GM13977 (cell line): ENCODE measurements around the gene EPB41L4A.

ENCODE experiments used
- DNase-seq: peaks from one replicate; pipeline ENCODE4 v3.0.0; 2012; ENCODE audit warnings: low spot score
- in situ Hi-C: fragments of 300-500 bp; cut with MboI; formaldehyde crosslinking; loops from one replicate; pipeline ENCODE4 v1.12.0; 2022; ENCODE audit warnings: low sequenced_read_pairs, low pct_unique_long_range_greater_than_20kb, mixed read lengths, inconsistent platforms; ENCODE audit not compliant: unreplicated experiment
- TF ChIP-seq, protein P1 (sequence below): IDR thresholded peaks from 2 replicates; pipeline ENCODE4 v1.5.1; 2012; ENCODE audit warnings: mild to moderate bottlenecking, control low read depth; ENCODE audit not compliant: insufficient read depth; ENCODE audit errors: extremely low read depth, missing control alignments

Gene EPB41L4A

GRCh38 chr5:112310746-112311145 is 108.3 kb downstream of the EPB41L4A start:
- in situ Hi-C loops: no loop called here
- DNase-seq: no peak
- TF ChIP-seq, protein P1, sequence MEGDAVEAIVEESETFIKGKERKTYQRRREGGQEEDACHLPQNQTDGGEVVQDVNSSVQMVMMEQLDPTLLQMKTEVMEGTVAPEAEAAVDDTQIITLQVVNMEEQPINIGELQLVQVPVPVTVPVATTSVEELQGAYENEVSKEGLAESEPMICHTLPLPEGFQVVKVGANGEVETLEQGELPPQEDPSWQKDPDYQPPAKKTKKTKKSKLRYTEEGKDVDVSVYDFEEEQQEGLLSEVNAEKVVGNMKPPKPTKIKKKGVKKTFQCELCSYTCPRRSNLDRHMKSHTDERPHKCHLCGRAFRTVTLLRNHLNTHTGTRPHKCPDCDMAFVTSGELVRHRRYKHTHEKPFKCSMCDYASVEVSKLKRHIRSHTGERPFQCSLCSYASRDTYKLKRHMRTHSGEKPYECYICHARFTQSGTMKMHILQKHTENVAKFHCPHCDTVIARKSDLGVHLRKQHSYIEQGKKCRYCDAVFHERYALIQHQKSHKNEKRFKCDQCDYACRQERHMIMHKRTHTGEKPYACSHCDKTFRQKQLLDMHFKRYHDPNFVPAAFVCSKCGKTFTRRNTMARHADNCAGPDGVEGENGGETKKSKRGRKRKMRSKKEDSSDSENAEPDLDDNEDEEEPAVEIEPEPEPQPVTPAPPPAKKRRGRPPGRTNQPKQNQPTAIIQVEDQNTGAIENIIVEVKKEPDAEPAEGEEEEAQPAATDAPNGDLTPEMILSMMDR: no peak

DNA sequence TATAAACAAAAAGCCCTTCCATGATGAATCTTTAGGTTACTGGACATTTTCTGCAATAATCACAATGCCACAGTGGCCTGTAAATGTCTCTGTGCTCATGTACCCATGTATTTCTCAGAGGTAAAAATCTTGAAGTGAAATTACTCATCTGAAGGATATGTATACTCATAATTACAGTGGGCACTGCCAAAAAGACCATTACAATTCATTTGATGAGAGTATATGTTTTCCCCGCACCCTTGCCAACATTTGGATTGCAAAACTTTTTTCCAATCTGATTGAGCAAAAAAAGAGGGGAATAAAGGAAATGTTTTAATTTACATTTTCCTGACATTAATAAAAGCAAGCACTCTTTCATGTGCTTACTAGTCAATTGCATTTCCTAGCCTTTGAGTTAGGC is 110.5 kb downstream of the EPB41L4A start:
- in situ Hi-C loops: no loop called here
- TF ChIP-seq, protein P1: no peak
- DNase-seq: no peak

GRCh38 chr5:112306956-112307355 is 112.1 kb downstream of the EPB41L4A start:
- TF ChIP-seq, protein P1: no peak
- DNase-seq: no peak
- in situ Hi-C loops: no loop called here

DNA sequence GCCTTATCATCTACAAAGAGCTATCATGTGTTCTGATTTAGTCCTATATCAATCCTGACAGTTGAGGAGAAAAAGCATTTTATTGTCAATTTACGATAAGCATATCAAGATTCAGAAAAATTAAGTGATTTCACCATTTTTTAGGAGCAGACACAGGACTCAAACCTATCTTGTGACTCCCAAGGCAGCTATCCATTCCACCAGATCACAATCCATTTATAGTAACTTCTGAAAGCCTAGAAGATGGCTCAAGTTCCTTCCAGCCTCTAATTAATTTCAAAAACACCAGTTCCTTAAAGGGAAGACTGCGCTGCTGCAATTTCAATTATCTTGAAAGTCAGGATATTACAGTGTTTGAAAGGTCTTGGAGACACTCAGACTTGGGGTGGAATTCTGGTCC is 114.3 kb downstream of the EPB41L4A start:
- TF ChIP-seq, protein P1: no peak
- no peak for DNase-seq
- in situ Hi-C loops: no loop called here

- TF ChIP-seq, protein P1: no peak
- in situ Hi-C loops: no loop called here
- no peak for DNase-seq
Observed at GRCh38 chr5:112303685-112304084, 115.4 kb downstream of the EPB41L4A start.

GRCh38 chr5:112294126-112294525 is 125.0 kb downstream of the EPB41L4A start:
- in situ Hi-C loops: no loop called here
- TF ChIP-seq, protein P1: no peak
- DNase-seq: no peak

- TF ChIP-seq, protein P1: no peak
- in situ Hi-C loops: no loop called here
- DNase-seq: no peak
Observed at GRCh38 chr5:112293587-112293986, 125.5 kb downstream of the EPB41L4A start.
